Measurements from ENCODE around the gene LAMA2. TPM values are rescaled to one million over a fixed set of nuclear protein-coding genes. Genes with fewer than 3 reads are reported as not detected.

Gene LAMA2
- total RNA-seq = 0.53 and 0.59 TPM in 2 replicates

GRCh38 chr6:128882991-128883611 lies at the start of gene LAMA2:
LAMA2 (plus strand) TSS chr6:128883138; CDS start chr6:128883246, 108 bp downstream.

